Mammary epithelial cell (primary cell): ENCODE data around the gene ACADVL.

ENCODE experiments used
- EZH2 ChIP-seq: IDR thresholded peaks from 2 replicates; pipeline ENCODE4 v1.6.1; 2012; ENCODE audit warnings: low read length, inconsistent platforms, borderline replicate concordance
- TF ChIP-seq, protein P1 (sequence below), 2 donors: IDR thresholded peaks in 1 of 2; conservative IDR thresholded peaks in 1 of 2; 2 replicates each; pipeline ENCODE4 v1.5.1; 2011 to 2012; ENCODE audit warnings: inconsistent platforms in 2 of 2, low read length in 2 of 2, mild to moderate bottlenecking in 2 of 2, control low read depth in 1 of 2, low read depth in 1 of 2; ENCODE audit not compliant: insufficient read depth in 1 of 2; ENCODE audit errors: extremely low read depth in 1 of 2

DNA sequence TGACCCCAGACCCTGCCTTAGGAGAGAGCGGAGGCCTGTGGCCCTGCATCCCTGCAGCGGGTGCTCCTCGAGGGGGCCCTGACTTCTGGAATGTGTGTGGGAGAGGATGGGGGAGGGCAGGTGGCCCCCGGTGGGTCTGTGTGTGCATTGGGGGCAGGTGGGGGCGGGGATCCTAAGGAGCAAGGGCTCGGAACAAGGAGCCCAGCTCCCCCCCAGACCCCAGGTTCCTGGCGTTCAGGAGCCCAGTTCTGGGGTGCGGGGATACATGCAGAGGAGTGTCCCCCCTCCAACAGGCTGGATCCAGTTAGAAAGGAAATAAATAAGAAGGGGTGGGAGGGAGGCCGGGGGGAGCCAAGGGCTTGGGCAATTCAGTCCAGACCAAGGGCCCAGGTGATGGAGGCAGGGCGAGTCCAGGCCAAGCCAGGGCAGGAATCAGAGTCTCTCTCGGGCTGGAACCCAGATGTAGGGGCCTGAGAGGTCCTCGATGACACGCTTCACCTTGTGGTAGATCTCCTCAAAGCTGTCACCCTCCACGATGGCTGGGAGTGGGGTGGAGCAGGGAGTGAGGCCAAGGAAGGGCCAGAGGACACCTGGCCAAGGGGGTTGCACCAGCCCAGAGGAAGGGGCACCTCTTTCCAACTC is 29.3 kb upstream of the ACADVL start:
- TF ChIP-seq, protein P1, sequence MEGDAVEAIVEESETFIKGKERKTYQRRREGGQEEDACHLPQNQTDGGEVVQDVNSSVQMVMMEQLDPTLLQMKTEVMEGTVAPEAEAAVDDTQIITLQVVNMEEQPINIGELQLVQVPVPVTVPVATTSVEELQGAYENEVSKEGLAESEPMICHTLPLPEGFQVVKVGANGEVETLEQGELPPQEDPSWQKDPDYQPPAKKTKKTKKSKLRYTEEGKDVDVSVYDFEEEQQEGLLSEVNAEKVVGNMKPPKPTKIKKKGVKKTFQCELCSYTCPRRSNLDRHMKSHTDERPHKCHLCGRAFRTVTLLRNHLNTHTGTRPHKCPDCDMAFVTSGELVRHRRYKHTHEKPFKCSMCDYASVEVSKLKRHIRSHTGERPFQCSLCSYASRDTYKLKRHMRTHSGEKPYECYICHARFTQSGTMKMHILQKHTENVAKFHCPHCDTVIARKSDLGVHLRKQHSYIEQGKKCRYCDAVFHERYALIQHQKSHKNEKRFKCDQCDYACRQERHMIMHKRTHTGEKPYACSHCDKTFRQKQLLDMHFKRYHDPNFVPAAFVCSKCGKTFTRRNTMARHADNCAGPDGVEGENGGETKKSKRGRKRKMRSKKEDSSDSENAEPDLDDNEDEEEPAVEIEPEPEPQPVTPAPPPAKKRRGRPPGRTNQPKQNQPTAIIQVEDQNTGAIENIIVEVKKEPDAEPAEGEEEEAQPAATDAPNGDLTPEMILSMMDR (conservative IDR thresholded peaks at IDR 0.05 in 1 of 2, IDR thresholded peaks at IDR 0.05 in 1 of 2; ENCODE audit: extremely low read depth in 1 of 2, insufficient read depth in 1 of 2, low read depth in 1 of 2, low read length in 2 of 2) = no peak
- TF ChIP-seq EZH2 = no peak
